ENCODE data around the gene COL20A1. TPM values are rescaled to one million over a fixed set of nuclear protein-coding genes. Genes with fewer than 3 reads are reported as not detected.

Gene COL20A1
- total and polyA plus RNA-seq, 2 of the 13 experiments (the other 11 are each of a cell fraction or from before 2014, with no cell fraction given) = not detected

GRCh38 chr20:63286781-63287696 is 5.9 kb upstream of the COL20A1 start:
- Histone ChIP-seq H3K4me3 (replicated peaks in 1 of 3; ENCODE audit: insufficient read depth in 1 of 3, low read depth in 2 of 3, low read length in 3 of 3) (no peak overlapping the region), H3K9ac (ENCODE audit: insufficient read depth, low read depth, low read length) (no peak overlapping the region), H3K9me3 (ENCODE audit: low read length) (no peaks in the 10 kb centered on the region), H2AFZ (ENCODE audit: low read length) (no peak overlapping the region), H3K79me2 (ENCODE audit: insufficient read depth, low read length) (no peaks in the 10 kb centered on the region), H3K36me3 (replicated peaks in 1 of 2; ENCODE audit: control insufficient read depth in 1 of 2, insufficient read depth in 2 of 2, low read length in 2 of 2) (peaks cover 32 to 46% of the 10 kb centered on the region in 2 experiments), H3K27me3 (ENCODE audit: control insufficient read depth in 1 of 2, insufficient read depth in 2 of 2, low read length in 2 of 2) (peaks cover 0 to 5% of the 10 kb centered on the region in 2 experiments; a peak in 2 of 5 replicates), H4K20me1 (ENCODE audit: insufficient read depth, low read length) (peaks cover 7% of the 10 kb centered on the region; the same call in 1 of the 2 replicates), H3K27ac (ENCODE audit: extremely low read length, insufficient read depth, low read length) (no peak overlapping the region), H3K4me1 (ENCODE audit: insufficient read depth, low read length) (peaks cover 15% of the 10 kb centered on the region), H3K4me2 (ENCODE audit: low read depth, low read length) (no peak overlapping the region)
- no TSS peak for BruUV-seq (replicated peaks)
- POLR2A ChIA-PET = no interaction called here
- no peak for TF ChIP-seq ZFP37 (CRISPR knock-in tag; IDR thresholded peaks at IDR 0.05; ENCODE audit: borderline replicate concordance)
- no peak for TF ChIP-seq ZNF136 (CRISPR knock-in tag; IDR thresholded peaks at IDR 0.05; ENCODE audit: low read depth)
- TF ChIP-seq HBP1 (CRISPR knock-in tag; IDR thresholded peaks at IDR 0.05; ENCODE audit: low read depth) = no peak
- TF ChIP-seq ZMYM3 (CRISPR knock-in tag; IDR thresholded peaks at IDR 0.05) = no peak
- 0 out of 2 replicates have a peak, but pooled peaks have one; percentile 19 for TF ChIP-seq ZNF788 (CRISPR knock-in tag; IDR thresholded peaks at IDR 0.05; ENCODE audit: borderline replicate concordance)
- DNase-seq (ENCODE audit: low spot score) = no peak
- no peak for ATAC-seq
- in situ Hi-C loops (cut with HindIII; ENCODE audit: extremely low pct_ligation_motif_present, low pct_unique_long_range_greater_than_20kb) = no loop called here
- intact Hi-C loops (cut with micrococcal nuclease; ENCODE audit: unreplicated experiment) = no loop called here
- no peak for FAIRE-seq
- CTCF ChIA-PET (ENCODE audit: low intra/inter-chr PET ratio, low total read pairs) = no interaction called here
- WGBS (ENCODE audit: low lambda C conversion rate) = 96% methylated on average over 20 of the region's 23 CpGs
